ENCODE results near the gene FBXO7.

FBXO7 gene

DNA sequence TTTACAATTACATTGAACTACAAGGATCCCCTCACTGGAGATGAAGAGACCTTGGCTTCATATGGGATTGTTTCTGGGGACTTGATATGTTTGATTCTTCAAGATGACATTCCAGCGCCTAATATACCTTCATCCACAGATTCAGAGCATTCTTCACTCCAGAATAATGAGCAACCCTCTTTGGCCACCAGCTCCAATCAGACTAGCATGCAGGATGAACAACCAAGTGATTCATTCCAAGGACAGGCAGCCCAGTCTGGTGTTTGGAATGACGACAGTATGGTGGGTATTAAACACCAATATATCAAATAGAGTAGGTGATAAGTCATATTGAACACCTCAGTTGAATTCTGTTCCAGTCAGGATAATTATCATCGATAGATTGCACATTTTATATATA, 4.4 kb downstream of the FBXO7 start:
- no peak overlapping the region for H4K5ac ChIP-seq (ENCODE audit: low read length)
- no peak overlapping the region for H2AK5ac ChIP-seq (ENCODE audit: low read length)
- no peak overlapping the region for H3K18ac ChIP-seq (ENCODE audit: low read length)
- no peak overlapping the region for H2BK15ac ChIP-seq (replicated peaks; ENCODE audit: low read depth)
- no peaks in the 10 kb centered on the region for H3K4me1 ChIP-seq (ENCODE audit: control insufficient read depth, low read depth, low read length)
- H3K4ac ChIP-seq (ENCODE audit: low read depth, low read length), result no peak overlapping the region
- H3K4me2 ChIP-seq (ENCODE audit: low read length), result no peak overlapping the region
- H3K9ac ChIP-seq (ENCODE audit: low read length), result no peak overlapping the region
- H4K8ac ChIP-seq (ENCODE audit: low read depth, low read length), result no peak overlapping the region
- no peak overlapping the region for H3K27ac ChIP-seq (ENCODE audit: low read depth, low read length)
- H3K23ac ChIP-seq (ENCODE audit: low read length), result no peak overlapping the region
- H3K36me3 ChIP-seq (ENCODE audit: control insufficient read depth, insufficient read depth, low read length), result no peaks in the 10 kb centered on the region
- H3K79me2 ChIP-seq (ENCODE audit: control insufficient read depth, insufficient read depth, low read length), result peaks cover 42% of the 10 kb centered on the region
- no peak overlapping the region for H3K56ac ChIP-seq (ENCODE audit: low read length)
- WGBS (ENCODE audit: extremely low coverage, insufficient coverage, low lambda C conversion rate), result no CpG with 5 or more reads among the region's 3 CpGs
- peaks cover 30% of the 10 kb centered on the region for H3K79me1 ChIP-seq (ENCODE audit: low read length)
- H3K4me3 ChIP-seq (ENCODE audit: low read length), result no peak overlapping the region
- no peak for DNase-seq
- H2BK120ac ChIP-seq (ENCODE audit: low read depth, low read length), result no peak overlapping the region
- no peak overlapping the region for H2BK5ac ChIP-seq (ENCODE audit: low read length)
- no peaks in the 10 kb centered on the region for H3K27me3 ChIP-seq (ENCODE audit: insufficient read depth, low read length, poor library complexity)

DNA sequence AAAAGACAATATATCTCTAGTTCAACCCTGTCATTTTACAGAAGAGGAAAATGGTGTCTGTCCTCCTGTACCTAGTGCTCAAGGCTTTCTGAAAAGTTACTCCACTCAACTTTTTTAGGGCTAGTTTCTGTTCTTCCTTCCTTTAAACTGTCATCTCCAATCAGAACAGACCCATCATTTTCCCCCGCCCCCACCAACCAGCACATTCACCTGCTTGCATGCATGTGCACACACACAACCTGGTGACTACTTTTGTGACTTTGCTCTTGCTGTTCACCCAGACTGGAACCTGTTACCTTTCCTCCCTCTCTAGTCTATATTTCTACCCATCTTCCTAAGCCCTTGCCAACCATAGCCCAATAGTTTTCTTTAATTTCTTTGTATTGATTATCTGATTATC, 5.6 kb downstream of the FBXO7 start:
- no peak overlapping the region for H3K9ac ChIP-seq (ENCODE audit: low read length)
- H3K4me3 ChIP-seq (ENCODE audit: low read length), result no peak overlapping the region
- no peak overlapping the region for H2BK5ac ChIP-seq (ENCODE audit: low read length)
- H3K18ac ChIP-seq (ENCODE audit: low read length), result no peak overlapping the region
- H2BK120ac ChIP-seq (ENCODE audit: low read depth, low read length), result no peak overlapping the region
- H3K4ac ChIP-seq (ENCODE audit: low read depth, low read length), result no peak overlapping the region
- no peak overlapping the region for H3K23ac ChIP-seq (ENCODE audit: low read length)
- no peak overlapping the region for H3K4me2 ChIP-seq (ENCODE audit: low read length)
- H3K79me2 ChIP-seq (ENCODE audit: control insufficient read depth, insufficient read depth, low read length), result peaks cover 42% of the 10 kb centered on the region
- H3K27ac ChIP-seq (ENCODE audit: low read depth, low read length), result no peak overlapping the region
- no peak overlapping the region for H2AK5ac ChIP-seq (ENCODE audit: low read length)
- H4K5ac ChIP-seq (ENCODE audit: low read length), result no peak overlapping the region
- H3K56ac ChIP-seq (ENCODE audit: low read length), result no peak overlapping the region
- no peak for DNase-seq
- H3K36me3 ChIP-seq (ENCODE audit: control insufficient read depth, insufficient read depth, low read length), result no peaks in the 10 kb centered on the region
- H4K8ac ChIP-seq (ENCODE audit: low read depth, low read length), result no peak overlapping the region
- WGBS (ENCODE audit: extremely low coverage, insufficient coverage, low lambda C conversion rate), result no CpG with 5 or more reads among the region's 1 CpG
- H3K4me1 ChIP-seq (ENCODE audit: control insufficient read depth, low read depth, low read length), result no peaks in the 10 kb centered on the region
- peaks cover 30% of the 10 kb centered on the region for H3K79me1 ChIP-seq (ENCODE audit: low read length)
- no peak overlapping the region for H2BK15ac ChIP-seq (replicated peaks; ENCODE audit: low read depth)
- no peaks in the 10 kb centered on the region for H3K27me3 ChIP-seq (ENCODE audit: insufficient read depth, low read length, poor library complexity)

GRCh38 chr22:32482708-32483107, 8.1 kb downstream of the FBXO7 start:
- no peak overlapping the region for H4K5ac ChIP-seq (ENCODE audit: low read length)
- H2BK120ac ChIP-seq (ENCODE audit: low read depth, low read length), result no peak overlapping the region
- peaks cover 1% of the 10 kb centered on the region for H3K36me3 ChIP-seq (ENCODE audit: control insufficient read depth, insufficient read depth, low read length)
- no peak overlapping the region for H3K27ac ChIP-seq (ENCODE audit: low read depth, low read length)
- no CpG with 5 or more reads among the region's 1 CpG for WGBS (ENCODE audit: extremely low coverage, insufficient coverage, low lambda C conversion rate)
- DNase-seq, result no peak
- no peak overlapping the region for H2BK15ac ChIP-seq (replicated peaks; ENCODE audit: low read depth)
- H2AK5ac ChIP-seq (ENCODE audit: low read length), result no peak overlapping the region
- no peak overlapping the region for H3K4me3 ChIP-seq (ENCODE audit: low read length)
- no peak overlapping the region for H3K4ac ChIP-seq (ENCODE audit: low read depth, low read length)
- no peak overlapping the region for H3K9ac ChIP-seq (ENCODE audit: low read length)
- H2BK5ac ChIP-seq (ENCODE audit: low read length), result no peak overlapping the region
- no peaks in the 10 kb centered on the region for H3K4me1 ChIP-seq (ENCODE audit: control insufficient read depth, low read depth, low read length)
- H3K27me3 ChIP-seq (ENCODE audit: insufficient read depth, low read length, poor library complexity), result no peaks in the 10 kb centered on the region
- H3K23ac ChIP-seq (ENCODE audit: low read length), result no peak overlapping the region
- peaks cover 24% of the 10 kb centered on the region for H3K79me1 ChIP-seq (ENCODE audit: low read length)
- no peak overlapping the region for H3K4me2 ChIP-seq (ENCODE audit: low read length)
- peaks cover 29% of the 10 kb centered on the region for H3K79me2 ChIP-seq (ENCODE audit: control insufficient read depth, insufficient read depth, low read length)
- H3K18ac ChIP-seq (ENCODE audit: low read length), result no peak overlapping the region
- H4K8ac ChIP-seq (ENCODE audit: low read depth, low read length), result no peak overlapping the region
- no peak overlapping the region for H3K56ac ChIP-seq (ENCODE audit: low read length)

DNA sequence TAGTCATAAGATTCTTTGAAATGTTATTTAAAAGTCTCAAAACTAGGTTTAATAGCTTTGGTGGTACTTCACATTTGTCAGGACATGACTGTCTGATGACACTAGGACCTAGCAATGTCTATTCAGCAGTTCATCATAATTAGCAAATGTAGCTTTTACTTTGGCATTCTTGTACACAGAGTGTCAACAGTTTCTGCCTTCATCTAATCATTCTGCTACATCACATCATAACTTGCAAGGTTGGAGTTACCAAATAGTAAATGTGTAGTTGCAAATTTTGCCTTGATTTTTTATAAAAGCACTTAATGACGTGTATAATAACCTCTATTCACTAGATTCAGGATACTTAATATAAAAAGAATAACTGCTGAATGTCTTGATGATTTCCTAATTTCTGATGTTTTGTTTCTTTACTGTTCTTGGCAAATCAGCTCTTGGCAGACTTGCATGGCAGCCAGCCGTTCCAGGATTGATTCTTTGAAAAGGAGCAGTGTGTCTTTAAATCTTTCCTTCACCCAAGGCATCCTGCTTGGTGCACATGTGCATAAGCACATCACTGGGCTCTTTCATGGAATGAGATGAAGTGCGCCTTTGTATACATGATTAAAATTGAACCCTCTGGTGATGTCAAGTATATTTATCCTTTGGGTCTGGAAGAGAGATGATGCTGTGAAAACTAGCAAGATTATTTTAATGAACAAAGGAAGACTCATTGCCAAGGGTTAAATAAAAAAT, 12.2 kb downstream of the FBXO7 start:
- H3K4me2 ChIP-seq (ENCODE audit: low read length), result no peak overlapping the region
- H2BK120ac ChIP-seq (ENCODE audit: low read depth, low read length), result no peak overlapping the region
- H4K8ac ChIP-seq (ENCODE audit: low read depth, low read length), result no peak overlapping the region
- peaks cover 10% of the 10 kb centered on the region for H3K79me1 ChIP-seq (ENCODE audit: low read length)
- no peak overlapping the region for H2BK5ac ChIP-seq (ENCODE audit: low read length)
- peaks cover 1% of the 10 kb centered on the region for H3K36me3 ChIP-seq (ENCODE audit: control insufficient read depth, insufficient read depth, low read length)
- H3K56ac ChIP-seq (ENCODE audit: low read length), result no peak overlapping the region
- no peak overlapping the region for H4K5ac ChIP-seq (ENCODE audit: low read length)
- no peak overlapping the region for H3K4me3 ChIP-seq (ENCODE audit: low read length)
- no peaks in the 10 kb centered on the region for H3K4me1 ChIP-seq (ENCODE audit: control insufficient read depth, low read depth, low read length)
- H3K18ac ChIP-seq (ENCODE audit: low read length), result no peak overlapping the region
- no peak overlapping the region for H3K27ac ChIP-seq (ENCODE audit: low read depth, low read length)
- no peak overlapping the region for H3K23ac ChIP-seq (ENCODE audit: low read length)
- no peaks in the 10 kb centered on the region for H3K27me3 ChIP-seq (ENCODE audit: insufficient read depth, low read length, poor library complexity)
- DNase-seq, result no peak
- no peak overlapping the region for H2AK5ac ChIP-seq (ENCODE audit: low read length)
- H3K79me2 ChIP-seq (ENCODE audit: control insufficient read depth, insufficient read depth, low read length), result peaks cover 10% of the 10 kb centered on the region
- H2BK15ac ChIP-seq (replicated peaks; ENCODE audit: low read depth), result no peak overlapping the region
- no peak overlapping the region for H3K4ac ChIP-seq (ENCODE audit: low read depth, low read length)
- no peak overlapping the region for H3K9ac ChIP-seq (ENCODE audit: low read length)
- no CpG with 5 or more reads among the region's 3 CpGs for WGBS (ENCODE audit: extremely low coverage, insufficient coverage, low lambda C conversion rate)

DNA sequence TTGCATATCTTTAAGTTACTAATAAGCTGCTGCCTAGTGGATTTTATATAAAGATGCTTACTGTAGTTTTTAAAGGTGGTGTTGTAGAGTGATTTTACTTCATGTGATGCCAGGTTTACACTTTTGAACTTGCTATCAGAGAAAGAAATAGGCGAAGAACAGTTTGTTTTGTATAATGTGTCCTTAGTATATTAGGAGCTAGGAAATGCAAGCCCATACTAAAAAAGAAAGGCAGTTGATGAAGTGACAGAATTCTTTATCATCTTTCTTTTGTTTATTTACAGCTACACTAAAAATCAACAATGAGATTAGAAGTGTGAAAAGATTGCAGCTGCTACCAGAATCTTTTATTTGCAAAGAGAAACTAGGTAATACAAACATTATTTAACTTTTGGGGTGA, 12.8 kb downstream of the FBXO7 start:
- peaks cover 1% of the 10 kb centered on the region for H3K36me3 ChIP-seq (ENCODE audit: control insufficient read depth, insufficient read depth, low read length)
- H4K8ac ChIP-seq (ENCODE audit: low read depth, low read length), result no peak overlapping the region
- H2BK5ac ChIP-seq (ENCODE audit: low read length), result no peak overlapping the region
- no peak overlapping the region for H3K56ac ChIP-seq (ENCODE audit: low read length)
- no peaks in the 10 kb centered on the region for H3K4me1 ChIP-seq (ENCODE audit: control insufficient read depth, low read depth, low read length)
- H3K4me3 ChIP-seq (ENCODE audit: low read length), result no peak overlapping the region
- H3K27ac ChIP-seq (ENCODE audit: low read depth, low read length), result no peak overlapping the region
- no peak overlapping the region for H2BK15ac ChIP-seq (replicated peaks; ENCODE audit: low read depth)
- H3K79me1 ChIP-seq (ENCODE audit: low read length), result peaks cover 8% of the 10 kb centered on the region
- peaks cover 7% of the 10 kb centered on the region for H3K79me2 ChIP-seq (ENCODE audit: control insufficient read depth, insufficient read depth, low read length)
- H3K23ac ChIP-seq (ENCODE audit: low read length), result no peak overlapping the region
- H3K18ac ChIP-seq (ENCODE audit: low read length), result no peak overlapping the region
- WGBS (ENCODE audit: extremely low coverage, insufficient coverage, low lambda C conversion rate), result no CpG with 5 or more reads among the region's 1 CpG
- no peak overlapping the region for H3K4me2 ChIP-seq (ENCODE audit: low read length)
- no peak overlapping the region for H2AK5ac ChIP-seq (ENCODE audit: low read length)
- H3K27me3 ChIP-seq (ENCODE audit: insufficient read depth, low read length, poor library complexity), result no peaks in the 10 kb centered on the region
- DNase-seq, result no peak
- no peak overlapping the region for H3K9ac ChIP-seq (ENCODE audit: low read length)
- no peak overlapping the region for H4K5ac ChIP-seq (ENCODE audit: low read length)
- no peak overlapping the region for H3K4ac ChIP-seq (ENCODE audit: low read depth, low read length)
- no peak overlapping the region for H2BK120ac ChIP-seq (ENCODE audit: low read depth, low read length)

DNA sequence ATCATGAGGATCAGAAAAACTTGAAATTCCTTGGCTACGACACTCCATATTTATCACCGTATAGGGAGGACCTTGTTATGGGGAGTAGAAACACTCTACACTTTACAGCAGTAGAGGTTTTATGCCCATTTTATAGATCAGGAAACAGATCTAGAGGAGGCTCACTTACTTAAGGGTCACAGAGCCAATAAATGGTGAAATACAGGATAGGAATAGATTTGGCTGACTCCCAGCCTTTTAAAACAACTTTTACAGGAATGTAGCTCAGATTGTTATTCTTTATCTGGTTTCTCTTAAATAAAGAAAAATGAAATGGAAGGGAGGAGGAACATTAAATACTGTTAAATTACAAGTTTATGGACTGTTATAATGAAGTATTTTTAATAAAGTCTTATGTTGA, 14.8 kb downstream of the FBXO7 start:
- no peak for DNase-seq
- WGBS (ENCODE audit: extremely low coverage, insufficient coverage, low lambda C conversion rate), result no CpG with 5 or more reads among the region's 2 CpGs
- H3K56ac ChIP-seq (ENCODE audit: low read length), result no peak overlapping the region

More for the DNA sequence above, 14.8 kb downstream of the FBXO7 start:
- H4K5ac ChIP-seq (ENCODE audit: low read length), result no peak overlapping the region
- no peak overlapping the region for H3K23ac ChIP-seq (ENCODE audit: low read length)
- H3K4ac ChIP-seq (ENCODE audit: low read depth, low read length), result no peak overlapping the region
- no peaks in the 10 kb centered on the region for H3K27me3 ChIP-seq (ENCODE audit: insufficient read depth, low read length, poor library complexity)
- H3K79me2 ChIP-seq (ENCODE audit: control insufficient read depth, insufficient read depth, low read length), result no peaks in the 10 kb centered on the region
- no peak overlapping the region for H4K8ac ChIP-seq (ENCODE audit: low read depth, low read length)
- no peak overlapping the region for H3K27ac ChIP-seq (ENCODE audit: low read depth, low read length)
- no peaks in the 10 kb centered on the region for H3K4me1 ChIP-seq (ENCODE audit: control insufficient read depth, low read depth, low read length)
- no peak overlapping the region for H3K18ac ChIP-seq (ENCODE audit: low read length)
- H2BK5ac ChIP-seq (ENCODE audit: low read length), result no peak overlapping the region
- H3K36me3 ChIP-seq (ENCODE audit: control insufficient read depth, insufficient read depth, low read length), result peaks cover 7% of the 10 kb centered on the region
- no peaks in the 10 kb centered on the region for H3K79me1 ChIP-seq (ENCODE audit: low read length)
- no peak overlapping the region for H2BK15ac ChIP-seq (replicated peaks; ENCODE audit: low read depth)
- no peak overlapping the region for H3K4me3 ChIP-seq (ENCODE audit: low read length)
- H3K4me2 ChIP-seq (ENCODE audit: low read length), result no peak overlapping the region
- no peak overlapping the region for H2BK120ac ChIP-seq (ENCODE audit: low read depth, low read length)
- H2AK5ac ChIP-seq (ENCODE audit: low read length), result no peak overlapping the region
- no peak overlapping the region for H3K9ac ChIP-seq (ENCODE audit: low read length)
